Hepatocyte (in vitro differentiated cells): ENCODE results near the gene MAPK6.

Experiments used
- EZH2 ChIP-seq: fragments of 200-600 bp; sonication (generic); IDR thresholded peaks from 2 replicates; pipeline ENCODE4 v1.6.1; 2016; ENCODE audit warnings: antibody characterized with exemption, mild to moderate bottlenecking, borderline replicate concordance
- EZH2phosphoT487 ChIP-seq: fragments of 200-600 bp; sonication (generic); IDR thresholded peaks from one replicate; pipeline ENCODE4 v1.6.1; 2018; ENCODE audit warnings: antibody characterized with exemption, mild to moderate bottlenecking, low read depth, moderate library complexity; ENCODE audit not compliant: unreplicated experiment, severe bottlenecking
- TF ChIP-seq, protein P1 (sequence below): fragments of 200-600 bp; sonication (generic); IDR thresholded peaks from 2 replicates; pipeline ENCODE4 v1.5.1; 2016; ENCODE audit warnings: antibody characterized with exemption, mild to moderate bottlenecking; ENCODE audit not compliant: poor library complexity

GRCh38 chr15:52039925-52040781 lies 21.1 kb downstream of the MAPK6 start:
- TF ChIP-seq, protein P1, sequence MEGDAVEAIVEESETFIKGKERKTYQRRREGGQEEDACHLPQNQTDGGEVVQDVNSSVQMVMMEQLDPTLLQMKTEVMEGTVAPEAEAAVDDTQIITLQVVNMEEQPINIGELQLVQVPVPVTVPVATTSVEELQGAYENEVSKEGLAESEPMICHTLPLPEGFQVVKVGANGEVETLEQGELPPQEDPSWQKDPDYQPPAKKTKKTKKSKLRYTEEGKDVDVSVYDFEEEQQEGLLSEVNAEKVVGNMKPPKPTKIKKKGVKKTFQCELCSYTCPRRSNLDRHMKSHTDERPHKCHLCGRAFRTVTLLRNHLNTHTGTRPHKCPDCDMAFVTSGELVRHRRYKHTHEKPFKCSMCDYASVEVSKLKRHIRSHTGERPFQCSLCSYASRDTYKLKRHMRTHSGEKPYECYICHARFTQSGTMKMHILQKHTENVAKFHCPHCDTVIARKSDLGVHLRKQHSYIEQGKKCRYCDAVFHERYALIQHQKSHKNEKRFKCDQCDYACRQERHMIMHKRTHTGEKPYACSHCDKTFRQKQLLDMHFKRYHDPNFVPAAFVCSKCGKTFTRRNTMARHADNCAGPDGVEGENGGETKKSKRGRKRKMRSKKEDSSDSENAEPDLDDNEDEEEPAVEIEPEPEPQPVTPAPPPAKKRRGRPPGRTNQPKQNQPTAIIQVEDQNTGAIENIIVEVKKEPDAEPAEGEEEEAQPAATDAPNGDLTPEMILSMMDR: no peak
- TF ChIP-seq EZH2phosphoT487 (no peak), EZH2 (no peak)
